GM04503 (cell line): Measurements from ENCODE around the gene ANAPC2.
A peak's percentile ranks its signal among the peaks of the same experiment; 100 is the strongest.

Source experiments
- DNase-seq: peaks from one replicate; pipeline ENCODE4 v3.0.0-alpha.2; 2012; ENCODE audit warnings: low read depth

Gene ANAPC2

GRCh38 chr9:137214620-137215019 lies 26.3 kb upstream of the ANAPC2 start:
- DNase-seq = no peak

GRCh38 chr9:137213160-137214060 lies 25.1 kb upstream of the ANAPC2 start:
- DNase-seq = no peak

GRCh38 chr9:137212520-137212919 lies 24.2 kb upstream of the ANAPC2 start:
- DNase-seq = no peak

GRCh38 chr9:137211532-137211931 lies 23.2 kb upstream of the ANAPC2 start:
- no peak for DNase-seq

- no peak for DNase-seq
Observed at GRCh38 chr9:137206602-137207001, 18.2 kb upstream of the ANAPC2 start.

- no peak for DNase-seq
Observed at GRCh38 chr9:137205126-137206069, 17.0 kb upstream of the ANAPC2 start, which contains the start of the genes NDOR1 and TMEM203. Gene NDOR1, plus strand, starts transcription at chr9:137205700. Its CDS starts 78 bp downstream, at chr9:137205778. Gene TMEM203, minus strand, starts transcription at chr9:137205648. Its CDS starts 234 bp downstream, at chr9:137205414.

GRCh38 chr9:137204731-137205125 lies 16.4 kb upstream of the ANAPC2 start:
- DNase-seq = no peak

- DNase-seq = no peak
Observed at GRCh38 chr9:137202966-137203365, 14.6 kb upstream of the ANAPC2 start.

- no peak for DNase-seq
Observed at GRCh38 chr9:137201205-137201868, 13.0 kb upstream of the ANAPC2 start.

GRCh38 chr9:137200311-137201204 lies 12.2 kb upstream of the ANAPC2 start, which contains the start of gene TPRN:
Gene TPRN, minus strand, starts transcription at chr9:137200741. Its CDS starts 30 bp downstream, at chr9:137200711.
- DNase-seq = peak; percentile 90

- no peak for DNase-seq
Observed at GRCh38 chr9:137199411-137200121, 11.2 kb upstream of the ANAPC2 start.

- no peak for DNase-seq
Observed at GRCh38 chr9:137198902-137199283, 10.5 kb upstream of the ANAPC2 start.

- no peak for DNase-seq
Observed at GRCh38 chr9:137198051-137198901, 9.9 kb upstream of the ANAPC2 start.

GRCh38 chr9:137195525-137196220 lies 7.3 kb upstream of the ANAPC2 start:
- DNase-seq = no peak

- DNase-seq = no peak
Observed at GRCh38 chr9:137194909-137195308, 6.5 kb upstream of the ANAPC2 start.

GRCh38 chr9:137194388-137194787 lies 6.0 kb upstream of the ANAPC2 start:
- DNase-seq = no peak

- DNase-seq = no peak
Observed at GRCh38 chr9:137193771-137194170, 5.4 kb upstream of the ANAPC2 start.

- no peak for DNase-seq
Observed at GRCh38 chr9:137192859-137193258, 4.5 kb upstream of the ANAPC2 start.

GRCh38 chr9:137192448-137192780 lies 4.1 kb upstream of the ANAPC2 start:
- DNase-seq = no peak
